Measurements from ENCODE around the gene GDPD5.

The GDPD5 gene

GRCh38 chr11:75450826-75451821 is 74.6 kb downstream of the GDPD5 start:
- Histone ChIP-seq H3K36me3 (ENCODE audit: insufficient read depth, low read length) (no peaks in the 10 kb centered on the region), H3K79me2 (ENCODE audit: control insufficient read depth, insufficient read depth, low read length, unreplicated experiment) (no peaks in the 10 kb centered on the region), H3K4me1 (ENCODE audit: control insufficient read depth, insufficient read depth, low read length, unreplicated experiment) (peaks cover 9% of the 10 kb centered on the region), H3K4me3 (ENCODE audit: low read depth, low read length) (no peak overlapping the region), H3K27ac (ENCODE audit: low read depth, low read length) (no peak overlapping the region), H2AFZ (ENCODE audit: low read length, unreplicated experiment) (no peak overlapping the region), H3K27me3 (ENCODE audit: insufficient read depth, low read length) (no peaks in the 10 kb centered on the region)

GRCh38 chr11:75450236-75450635 is 75.5 kb downstream of the GDPD5 start:
- Histone ChIP-seq H2AFZ (ENCODE audit: low read length, unreplicated experiment) (no peak overlapping the region), H3K27ac (ENCODE audit: low read depth, low read length) (no peak overlapping the region), H3K36me3 (ENCODE audit: insufficient read depth, low read length) (no peaks in the 10 kb centered on the region), H3K4me1 (ENCODE audit: control insufficient read depth, insufficient read depth, low read length, unreplicated experiment) (peaks cover 9% of the 10 kb centered on the region), H3K27me3 (ENCODE audit: insufficient read depth, low read length) (no peaks in the 10 kb centered on the region), H3K4me3 (ENCODE audit: low read depth, low read length) (no peak overlapping the region), H3K79me2 (ENCODE audit: control insufficient read depth, insufficient read depth, low read length, unreplicated experiment) (no peaks in the 10 kb centered on the region)

- Histone ChIP-seq H3K27me3 (ENCODE audit: insufficient read depth, low read length) (no peaks in the 10 kb centered on the region), H3K4me3 (ENCODE audit: low read depth, low read length) (no peak overlapping the region), H2AFZ (ENCODE audit: low read length, unreplicated experiment) (no peak overlapping the region), H3K27ac (ENCODE audit: low read depth, low read length) (no peak overlapping the region), H3K4me1 (ENCODE audit: control insufficient read depth, insufficient read depth, low read length, unreplicated experiment) (peaks cover 9% of the 10 kb centered on the region), H3K36me3 (ENCODE audit: insufficient read depth, low read length) (no peaks in the 10 kb centered on the region), H3K79me2 (ENCODE audit: control insufficient read depth, insufficient read depth, low read length, unreplicated experiment) (no peaks in the 10 kb centered on the region)
Measured at GRCh38 chr11:75449776-75450175, 76.0 kb downstream of the GDPD5 start.

- Histone ChIP-seq H3K27ac (ENCODE audit: low read depth, low read length) (no peak overlapping the region), H3K4me1 (ENCODE audit: control insufficient read depth, insufficient read depth, low read length, unreplicated experiment) (peaks cover 6% of the 10 kb centered on the region), H2AFZ (ENCODE audit: low read length, unreplicated experiment) (no peak overlapping the region), H3K27me3 (ENCODE audit: insufficient read depth, low read length) (no peaks in the 10 kb centered on the region), H3K36me3 (ENCODE audit: insufficient read depth, low read length) (no peaks in the 10 kb centered on the region), H3K4me3 (ENCODE audit: low read depth, low read length) (no peak overlapping the region), H3K79me2 (ENCODE audit: control insufficient read depth, insufficient read depth, low read length, unreplicated experiment) (no peaks in the 10 kb centered on the region)
Measured at GRCh38 chr11:75449271-75449670, 76.5 kb downstream of the GDPD5 start.

GRCh38 chr11:75447415-75447814 is 78.3 kb downstream of the GDPD5 start:
- Histone ChIP-seq H2AFZ (ENCODE audit: low read length, unreplicated experiment) (no peak overlapping the region), H3K4me3 (ENCODE audit: low read depth, low read length) (no peak overlapping the region), H3K27ac (ENCODE audit: low read depth, low read length) (no peak overlapping the region), H3K27me3 (ENCODE audit: insufficient read depth, low read length) (no peaks in the 10 kb centered on the region), H3K4me1 (ENCODE audit: control insufficient read depth, insufficient read depth, low read length, unreplicated experiment) (no peaks in the 10 kb centered on the region), H3K36me3 (ENCODE audit: insufficient read depth, low read length) (no peaks in the 10 kb centered on the region), H3K79me2 (ENCODE audit: control insufficient read depth, insufficient read depth, low read length, unreplicated experiment) (no peaks in the 10 kb centered on the region)

GRCh38 chr11:75445315-75445953 is 80.3 kb downstream of the GDPD5 start:
- Histone ChIP-seq H3K27me3 (ENCODE audit: insufficient read depth, low read length) (no peaks in the 10 kb centered on the region), H3K27ac (ENCODE audit: low read depth, low read length) (no peak overlapping the region), H3K36me3 (ENCODE audit: insufficient read depth, low read length) (no peaks in the 10 kb centered on the region), H3K4me3 (ENCODE audit: low read depth, low read length) (no peak overlapping the region), H3K4me1 (ENCODE audit: control insufficient read depth, insufficient read depth, low read length, unreplicated experiment) (no peaks in the 10 kb centered on the region), H3K79me2 (ENCODE audit: control insufficient read depth, insufficient read depth, low read length, unreplicated experiment) (no peaks in the 10 kb centered on the region), H2AFZ (ENCODE audit: low read length, unreplicated experiment) (no peak overlapping the region)

- Histone ChIP-seq H2AFZ (ENCODE audit: low read length, unreplicated experiment) (no peak overlapping the region), H3K27me3 (ENCODE audit: insufficient read depth, low read length) (no peaks in the 10 kb centered on the region), H3K36me3 (ENCODE audit: insufficient read depth, low read length) (no peaks in the 10 kb centered on the region), H3K79me2 (ENCODE audit: control insufficient read depth, insufficient read depth, low read length, unreplicated experiment) (no peaks in the 10 kb centered on the region), H3K4me3 (ENCODE audit: low read depth, low read length) (no peak overlapping the region), H3K27ac (ENCODE audit: low read depth, low read length) (no peak overlapping the region), H3K4me1 (ENCODE audit: control insufficient read depth, insufficient read depth, low read length, unreplicated experiment) (no peaks in the 10 kb centered on the region)
Measured at GRCh38 chr11:75443043-75443442, 82.7 kb downstream of the GDPD5 start.

- Histone ChIP-seq H3K4me3 (ENCODE audit: low read depth, low read length) (no peak overlapping the region), H3K79me2 (ENCODE audit: control insufficient read depth, insufficient read depth, low read length, unreplicated experiment) (no peaks in the 10 kb centered on the region), H3K27ac (ENCODE audit: low read depth, low read length) (no peak overlapping the region)
Measured at GRCh38 chr11:75442161-75442885, 83.4 kb downstream of the GDPD5 start.

GRCh38 chr11:75441804-75442132 is 84.0 kb downstream of the GDPD5 start:
- no peaks in the 10 kb centered on the region for H3K4me1 ChIP-seq (ENCODE audit: control insufficient read depth, insufficient read depth, low read length, unreplicated experiment)
- no peak overlapping the region for H3K4me3 ChIP-seq (ENCODE audit: low read depth, low read length)
- no peak overlapping the region for H3K27ac ChIP-seq (ENCODE audit: low read depth, low read length)
- no peaks in the 10 kb centered on the region for H3K79me2 ChIP-seq (ENCODE audit: control insufficient read depth, insufficient read depth, low read length, unreplicated experiment)
- no peak overlapping the region for H2AFZ ChIP-seq (ENCODE audit: low read length, unreplicated experiment)
- H3K27me3 ChIP-seq (ENCODE audit: insufficient read depth, low read length) = no peaks in the 10 kb centered on the region
- no peaks in the 10 kb centered on the region for H3K36me3 ChIP-seq (ENCODE audit: insufficient read depth, low read length)

More at GRCh38 chr11:75442161-75442885, 83.4 kb downstream of the GDPD5 start:
- no peak overlapping the region for H2AFZ ChIP-seq (ENCODE audit: low read length, unreplicated experiment)
- no peaks in the 10 kb centered on the region for H3K27me3 ChIP-seq (ENCODE audit: insufficient read depth, low read length)
- H3K4me1 ChIP-seq (ENCODE audit: control insufficient read depth, insufficient read depth, low read length, unreplicated experiment) = no peaks in the 10 kb centered on the region
- no peaks in the 10 kb centered on the region for H3K36me3 ChIP-seq (ENCODE audit: insufficient read depth, low read length)

GRCh38 chr11:75440960-75441803 is 84.6 kb downstream of the GDPD5 start:
- no peak overlapping the region for H3K4me3 ChIP-seq (ENCODE audit: low read depth, low read length)
- H3K36me3 ChIP-seq (ENCODE audit: insufficient read depth, low read length) = no peaks in the 10 kb centered on the region
- no peak overlapping the region for H3K27ac ChIP-seq (ENCODE audit: low read depth, low read length)
- no peaks in the 10 kb centered on the region for H3K79me2 ChIP-seq (ENCODE audit: control insufficient read depth, insufficient read depth, low read length, unreplicated experiment)
- H3K4me1 ChIP-seq (ENCODE audit: control insufficient read depth, insufficient read depth, low read length, unreplicated experiment) = no peaks in the 10 kb centered on the region
- H3K27me3 ChIP-seq (ENCODE audit: insufficient read depth, low read length) = no peaks in the 10 kb centered on the region
- H2AFZ ChIP-seq (ENCODE audit: low read length, unreplicated experiment) = no peak overlapping the region

Data from ACC112 (cell line).